NT2/D1 (cell line): ENCODE data around the gene SIK3.

Source experiments
- YY1 ChIP-seq: IDR thresholded peaks from 2 replicates; pipeline ENCODE4 v1.6.1; 2011; ENCODE audit not compliant: insufficient read length, insufficient read depth
- ZNF274 ChIP-seq: IDR thresholded peaks from 2 replicates; pipeline ENCODE4 v1.6.1; 2011; ENCODE audit warnings: mild to moderate bottlenecking, low read depth, low read length

DNA sequence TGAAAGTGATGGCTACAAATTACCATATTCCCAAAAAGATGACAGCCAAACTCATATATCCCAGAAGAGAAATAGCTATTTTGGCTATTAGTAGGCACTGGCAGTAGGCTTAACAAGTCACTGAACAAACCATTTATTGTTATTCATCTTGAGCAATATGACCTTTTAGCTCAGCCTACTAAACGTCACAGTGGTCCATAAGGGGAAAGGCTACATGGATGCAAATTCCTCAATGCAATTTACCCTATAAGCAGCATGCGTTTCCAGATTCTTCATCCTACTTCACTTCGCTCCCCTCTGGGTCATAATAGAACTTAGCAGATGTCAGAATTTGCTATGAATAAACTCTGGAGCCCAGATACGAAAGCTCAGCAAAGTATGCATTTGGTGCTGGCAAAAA lies 114.0 kb downstream of the SIK3 start:
- TF ChIP-seq YY1: no peak
- TF ChIP-seq ZNF274: no peak
